Mucosa of descending colon (tissue), 3 donors: ENCODE results near the gene ATXN1L. TPM values are rescaled to one million over a fixed set of nuclear protein-coding genes. Genes with fewer than 3 reads are reported as not detected.

ENCODE experiments used
- ATAC-seq: fragments of 200-7000 bp; cut with Tn5 transposase; one replicate; pipeline ENCODE4 v1.9.1; 2020; ENCODE audit warnings: mild to moderate bottlenecking, moderate library complexity
- DNase-seq, 3 donors: peaks; one replicate each; pipeline ENCODE4 v3.0.0-alpha.2; 2020
- H3K36me3 ChIP-seq: fragments of 200-600 bp; one replicate; pipeline ENCODE4 v1.8.0; 2021; ENCODE audit warnings: low read depth, mild to moderate bottlenecking
- H3K4me1 ChIP-seq: fragments of 200-600 bp; one replicate; pipeline ENCODE4 v1.8.0; 2021; ENCODE audit warnings: low read depth, mild to moderate bottlenecking
- H3K4me3 ChIP-seq: fragments of 200-600 bp; one replicate; pipeline ENCODE4 v1.8.0; 2021; ENCODE audit warnings: mild to moderate bottlenecking
- H3K9me3 ChIP-seq: fragments of 200-600 bp; one replicate; pipeline ENCODE4 v1.8.0; 2021; ENCODE audit warnings: mild to moderate bottlenecking
- CTCF ChIP-seq: fragments of 200-600 bp; IDR thresholded peaks from one replicate; pipeline ENCODE4 v1.8.0; 2022; ENCODE audit warnings: antibody characterized with exemption, mild to moderate bottlenecking
- intact Hi-C, 2 donors: fragments of 100-400 bp; cut with DNase I in 1 of 2; cut with micrococcal nuclease in 1 of 2; formaldehyde crosslinking; loops; one replicate each; pipeline versions ENCODE4 v1.11.0 to v1.11.1; 2022; cut with DNase I, micrococcal nuclease
- long read RNA-seq, 2 donors: library from polyadenylated mRNA; unstranded; transcript quantifications; one replicate each; pipeline ENCODE4 v2.0.0, GENCODE V29; 2019 to 2021
- total RNA-seq, 3 donors: library from RNA; stranded (reverse); fragmentation: NEBNext Ultra II Directional in 2 of 3; extraction: Animal tissue kit (Norgen Biotek cat#: 25700) in 2 of 3; gene quantifications; one replicate each; pipeline versions ENCODE4 v1.2.1 to v1.2.4, GENCODE V29; 2021 to 2023
- donor health status: DM: no; HTN: no; CAD: no; lungs with moderate emphysema.
- donor health status: DM: no; HTN: no; CAD: no.
- donor health status: DM: no; HTN: yes; CAD: no.

ATXN1L gene, protein sequence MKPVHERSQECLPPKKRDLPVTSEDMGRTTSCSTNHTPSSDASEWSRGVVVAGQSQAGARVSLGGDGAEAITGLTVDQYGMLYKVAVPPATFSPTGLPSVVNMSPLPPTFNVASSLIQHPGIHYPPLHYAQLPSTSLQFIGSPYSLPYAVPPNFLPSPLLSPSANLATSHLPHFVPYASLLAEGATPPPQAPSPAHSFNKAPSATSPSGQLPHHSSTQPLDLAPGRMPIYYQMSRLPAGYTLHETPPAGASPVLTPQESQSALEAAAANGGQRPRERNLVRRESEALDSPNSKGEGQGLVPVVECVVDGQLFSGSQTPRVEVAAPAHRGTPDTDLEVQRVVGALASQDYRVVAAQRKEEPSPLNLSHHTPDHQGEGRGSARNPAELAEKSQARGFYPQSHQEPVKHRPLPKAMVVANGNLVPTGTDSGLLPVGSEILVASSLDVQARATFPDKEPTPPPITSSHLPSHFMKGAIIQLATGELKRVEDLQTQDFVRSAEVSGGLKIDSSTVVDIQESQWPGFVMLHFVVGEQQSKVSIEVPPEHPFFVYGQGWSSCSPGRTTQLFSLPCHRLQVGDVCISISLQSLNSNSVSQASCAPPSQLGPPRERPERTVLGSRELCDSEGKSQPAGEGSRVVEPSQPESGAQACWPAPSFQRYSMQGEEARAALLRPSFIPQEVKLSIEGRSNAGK
- 10 to 100 TPM; 21.6 to 38.7 (median 24.0) TPM for total RNA-seq
- long read RNA-seq, donor 1, partial matches to known transcripts, result 0 of 1 reads
- long read RNA-seq, donor 1, other reads (novel, unspliced or antisense), result 0 of 1 reads
- long read RNA-seq, donor 2, partial matches to known transcripts, result 0 of 1 reads
- long read RNA-seq, donor 2, other reads (novel, unspliced or antisense), result 0 of 1 reads

DNA sequence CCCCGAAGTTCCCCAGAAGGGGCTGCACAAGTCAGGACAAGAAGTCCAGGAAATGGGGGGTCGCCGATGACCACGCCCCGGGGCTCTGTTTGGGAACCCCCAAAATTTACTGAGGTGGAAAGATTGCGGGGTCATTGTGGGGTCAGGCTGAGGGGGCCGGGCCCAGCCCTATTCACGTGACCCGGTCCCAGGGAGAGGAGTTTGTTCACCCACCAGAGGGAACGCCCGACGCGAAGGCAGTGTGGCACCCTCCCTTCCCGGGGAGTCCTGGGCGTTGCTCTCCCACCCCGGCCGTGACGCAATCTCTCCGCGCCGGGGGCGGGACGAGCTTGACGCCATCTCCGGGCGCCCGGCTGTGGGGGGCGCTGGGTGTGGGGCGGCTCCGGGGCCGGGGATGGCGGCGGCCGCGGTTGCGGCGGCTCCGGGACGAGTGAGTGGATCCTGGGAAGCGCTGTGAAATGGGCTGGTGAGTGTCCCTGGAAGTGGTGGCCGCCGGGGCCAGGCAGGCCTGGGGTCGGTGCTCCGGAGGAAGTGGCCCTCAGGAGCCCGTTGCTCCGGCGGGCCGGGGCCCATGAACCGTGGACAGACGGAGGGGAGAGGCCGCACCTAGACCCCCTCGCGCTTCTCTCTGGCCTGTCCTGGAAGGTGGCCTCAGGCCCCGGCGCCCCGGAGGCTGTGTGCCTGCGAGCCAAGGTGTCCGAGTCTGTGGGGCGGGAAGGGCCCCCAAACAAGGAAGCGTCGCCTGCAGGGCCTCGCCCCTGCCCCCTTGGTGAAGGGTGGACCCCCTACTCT is at the start of gene ATXN1L:
Gene ATXN1L (plus strand): TSS at position 338 of the 792 bp plus-strand sequence. CDS start 3,765 bp downstream, outside the sequence.
- H3K4me1 ChIP-seq, result no peaks in the 10 kb centered on the region
- H3K4me3 ChIP-seq, result peak within 1 kb of the TSS; percentile 95
- DNase-seq (peak; percentile 93 to 97 (median 95)), ATAC-seq (peak; percentile 99)
- TF ChIP-seq CTCF, result no peak
- intact Hi-C loops, result no loop called here
- H3K9me3 ChIP-seq, result no peaks in the 10 kb centered on the region
- no peaks in the 10 kb centered on the region for H3K36me3 ChIP-seq

- no peaks in the 10 kb centered on the region for H3K36me3 ChIP-seq
- no peak for ATAC-seq
- no peak for TF ChIP-seq CTCF
- H3K9me3 ChIP-seq, result no peaks in the 10 kb centered on the region
- no peak for DNase-seq
- H3K4me3 ChIP-seq, result no peak overlapping the region
- intact Hi-C loops, result no loop called here
- H3K4me1 ChIP-seq, result no peaks in the 10 kb centered on the region
These were observed 49.2 kb upstream of the ATXN1L start for GRCh38 chr16:71796501-71797097.

GRCh38 chr16:71803305-71803690 is 42.5 kb upstream of the ATXN1L start:
- ATAC-seq, result no peak
- Histone ChIP-seq H3K4me1 (peaks cover 14% of the 10 kb centered on the region), H3K36me3 (no peaks in the 10 kb centered on the region), H3K9me3 (no peaks in the 10 kb centered on the region), H3K4me3 (no peak overlapping the region)
- no peak for TF ChIP-seq CTCF
- DNase-seq, result no peak
- intact Hi-C loops, result no loop called here

DNA sequence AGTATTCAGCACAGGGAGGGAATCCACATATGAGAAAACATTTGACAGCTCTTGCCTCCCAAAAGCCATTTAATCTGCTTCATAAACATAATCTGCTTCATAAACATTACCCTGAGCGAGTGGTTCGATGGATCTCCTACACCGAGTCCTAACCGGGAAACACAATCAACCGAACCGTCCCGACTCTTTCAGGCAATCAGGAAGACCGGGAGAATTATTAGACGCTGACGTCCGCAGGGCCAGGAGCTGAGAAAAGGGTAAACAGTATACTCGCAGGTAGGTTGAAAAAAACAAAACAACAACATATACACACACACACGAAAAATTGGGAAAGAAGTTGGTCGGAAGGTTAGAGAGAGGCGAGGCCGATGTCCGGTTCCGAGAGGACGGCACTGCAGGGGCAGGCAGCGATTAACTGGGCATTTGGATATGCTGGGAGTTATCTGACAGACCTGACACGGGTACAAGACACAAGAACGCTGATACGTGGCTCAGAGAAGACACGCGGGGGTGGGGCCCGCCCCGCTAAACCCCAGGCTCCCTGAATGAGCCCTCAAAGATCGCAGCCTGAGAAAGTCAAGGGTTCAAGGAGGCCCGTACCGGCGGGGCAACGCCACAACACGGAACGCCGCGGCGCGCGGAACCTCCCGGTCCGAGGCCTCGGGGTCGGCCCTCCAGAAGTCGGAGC is 37.7 kb upstream of the ATXN1L start:
- Histone ChIP-seq H3K9me3 (no peaks in the 10 kb centered on the region), H3K4me3 (peak overlapping the region; percentile 94), H3K4me1 (peaks cover 14% of the 10 kb centered on the region), H3K36me3 (no peaks in the 10 kb centered on the region)
- ATAC-seq (peak; percentile 46), DNase-seq (peak in 1 of 3 donors; percentile 54)
- intact Hi-C loops, result loop anchor here in 1 of 2 donors (5.0 kb wide), 1 partner anchor 89 kb away; the partner anchor contains the start of gene IST1
- no peak for TF ChIP-seq CTCF
